ENCODE results near the gene DNAJB4.
"Not testable (repeated sequence)": the region's sequence is repeated elsewhere in the genome, so short reads cannot be mapped to it uniquely, and the experiment has no call there.

The DNAJB4 gene

GRCh38 chr1:78015148-78015547 is 10.4 kb downstream of the DNAJB4 start:
- DNase-seq (ENCODE audit: extremely low read depth, low read depth): no peak
- TF ChIP-seq, protein P1, sequence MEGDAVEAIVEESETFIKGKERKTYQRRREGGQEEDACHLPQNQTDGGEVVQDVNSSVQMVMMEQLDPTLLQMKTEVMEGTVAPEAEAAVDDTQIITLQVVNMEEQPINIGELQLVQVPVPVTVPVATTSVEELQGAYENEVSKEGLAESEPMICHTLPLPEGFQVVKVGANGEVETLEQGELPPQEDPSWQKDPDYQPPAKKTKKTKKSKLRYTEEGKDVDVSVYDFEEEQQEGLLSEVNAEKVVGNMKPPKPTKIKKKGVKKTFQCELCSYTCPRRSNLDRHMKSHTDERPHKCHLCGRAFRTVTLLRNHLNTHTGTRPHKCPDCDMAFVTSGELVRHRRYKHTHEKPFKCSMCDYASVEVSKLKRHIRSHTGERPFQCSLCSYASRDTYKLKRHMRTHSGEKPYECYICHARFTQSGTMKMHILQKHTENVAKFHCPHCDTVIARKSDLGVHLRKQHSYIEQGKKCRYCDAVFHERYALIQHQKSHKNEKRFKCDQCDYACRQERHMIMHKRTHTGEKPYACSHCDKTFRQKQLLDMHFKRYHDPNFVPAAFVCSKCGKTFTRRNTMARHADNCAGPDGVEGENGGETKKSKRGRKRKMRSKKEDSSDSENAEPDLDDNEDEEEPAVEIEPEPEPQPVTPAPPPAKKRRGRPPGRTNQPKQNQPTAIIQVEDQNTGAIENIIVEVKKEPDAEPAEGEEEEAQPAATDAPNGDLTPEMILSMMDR (IDR thresholded peaks at IDR 0.05; ENCODE audit: low read depth, low read length): no peak

DNA sequence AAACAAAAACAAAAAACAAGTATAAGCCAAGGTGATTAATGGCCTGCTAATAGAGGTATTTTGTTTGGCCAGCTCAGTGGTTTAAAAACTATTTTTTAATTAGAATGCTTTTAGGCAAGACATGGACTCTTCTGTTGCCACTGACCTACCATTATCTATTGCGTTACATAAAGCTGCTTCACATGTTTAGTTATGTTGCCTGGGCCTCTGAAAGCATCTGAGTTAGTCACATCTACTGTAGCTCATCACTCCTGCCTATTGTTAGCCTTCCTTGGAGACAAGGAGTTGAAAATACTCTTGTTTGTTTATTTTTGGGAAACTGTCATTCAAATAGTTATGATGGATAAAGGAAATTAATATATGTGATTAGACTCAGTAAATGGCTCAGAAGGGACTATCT is 14.3 kb downstream of the DNAJB4 start:
- DNase-seq (ENCODE audit: extremely low read depth, low read depth): no peak
- TF ChIP-seq, protein P1 (IDR thresholded peaks at IDR 0.05; ENCODE audit: low read depth, low read length): no peak

DNA sequence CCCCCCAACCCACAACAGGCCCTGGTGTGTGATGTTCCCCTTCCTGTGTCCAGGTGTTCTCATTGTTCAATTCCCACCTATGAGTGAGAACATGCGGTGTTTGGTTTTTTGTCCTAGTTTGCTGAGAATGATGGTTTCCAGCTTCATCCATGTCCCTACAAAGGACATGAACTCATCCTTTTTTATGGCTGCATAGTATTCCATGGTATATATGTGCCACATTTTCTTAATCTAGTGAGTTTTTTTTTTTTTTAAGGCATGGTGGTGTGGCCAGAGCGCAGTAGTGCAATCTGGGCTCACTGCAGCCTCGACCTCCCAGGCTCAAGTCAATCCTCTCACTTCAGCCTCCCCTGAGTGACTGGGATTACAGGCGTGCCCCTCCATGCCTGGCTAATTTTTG is 16.4 kb downstream of the DNAJB4 start:
- not testable (repeated sequence) for DNase-seq (ENCODE audit: extremely low read depth, low read depth)

- DNase-seq (ENCODE audit: extremely low read depth, low read depth): no peak
- TF ChIP-seq, protein P1 (IDR thresholded peaks at IDR 0.05; ENCODE audit: low read depth, low read length): no peak
Measured at GRCh38 chr1:78029793-78030192, 25.1 kb downstream of the DNAJB4 start.

DNA sequence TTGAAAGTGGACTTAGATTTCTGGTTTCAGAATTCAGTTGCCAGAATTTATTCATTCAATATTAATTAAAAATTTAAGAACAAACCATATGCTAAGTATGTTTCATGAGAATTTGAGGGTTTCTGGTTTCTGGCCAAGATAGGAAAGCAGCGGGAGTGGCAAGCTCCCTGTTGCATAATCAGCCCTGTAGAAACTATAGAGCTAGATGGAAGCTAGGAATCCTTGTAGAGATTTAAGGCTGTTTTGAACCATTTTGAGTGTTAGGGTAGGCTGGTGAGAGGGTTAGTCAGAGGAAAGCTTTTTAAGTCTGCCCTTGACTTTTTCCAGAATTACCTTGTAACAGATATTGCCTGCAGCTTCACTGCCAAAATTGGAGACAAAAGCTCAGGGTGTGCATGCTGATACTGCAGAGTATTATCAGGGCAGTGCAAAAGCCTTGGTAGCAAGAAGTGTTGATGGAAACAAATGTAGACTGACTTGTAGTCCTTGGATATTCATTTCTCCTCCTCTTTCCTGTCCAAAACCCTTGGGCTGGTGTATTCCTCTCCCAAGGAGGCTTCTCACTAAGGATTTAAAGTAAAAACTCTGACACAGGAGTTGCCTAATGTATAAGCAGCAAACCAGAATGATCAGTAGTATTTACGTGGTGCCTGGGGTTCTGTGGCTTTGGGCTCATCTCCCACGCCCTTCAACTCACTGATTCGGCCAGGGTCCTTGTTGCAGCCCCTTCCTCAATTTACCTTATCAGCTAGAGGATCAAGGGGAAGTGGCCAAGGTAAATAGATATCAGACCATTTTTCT is 28.5 kb downstream of the DNAJB4 start:
- TF ChIP-seq, protein P1 (IDR thresholded peaks at IDR 0.05; ENCODE audit: low read depth, low read length): no peak
- DNase-seq (ENCODE audit: extremely low read depth, low read depth): no peak

DNA sequence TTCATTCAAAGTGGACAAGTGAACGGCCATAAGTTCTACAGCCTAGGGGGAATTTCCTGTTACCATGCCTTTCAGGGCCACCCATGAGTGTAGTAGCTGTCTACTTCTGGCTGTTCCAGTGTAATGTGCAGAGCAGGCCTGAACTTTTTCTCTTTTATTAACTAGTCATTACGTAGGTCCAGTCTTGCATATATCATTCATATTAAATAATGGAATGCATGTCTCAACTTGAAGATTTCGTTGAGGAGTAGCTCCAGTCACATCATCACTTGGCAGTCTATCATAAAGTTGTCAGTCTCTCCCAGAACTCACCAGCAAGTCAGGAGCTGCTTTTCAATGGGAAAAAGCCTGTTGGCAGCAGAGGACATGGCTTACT is 29.0 kb downstream of the DNAJB4 start:
- DNase-seq (ENCODE audit: extremely low read depth, low read depth): no peak

GRCh38 chr1:78035121-78035520 is 30.4 kb downstream of the DNAJB4 start:
- TF ChIP-seq, protein P1 (IDR thresholded peaks at IDR 0.05; ENCODE audit: low read depth, low read length): no peak
- DNase-seq (ENCODE audit: extremely low read depth, low read depth): no peak

More for the DNA sequence above, 29.0 kb downstream of the DNAJB4 start:
- TF ChIP-seq, protein P1 (IDR thresholded peaks at IDR 0.05; ENCODE audit: low read depth, low read length): no peak

- TF ChIP-seq, protein P1 (IDR thresholded peaks at IDR 0.05; ENCODE audit: low read depth, low read length): no peak
Measured at GRCh38 chr1:78036450-78036849, 31.7 kb downstream of the DNAJB4 start.

More at GRCh38 chr1:78036450-78036849, 31.7 kb downstream of the DNAJB4 start:
- DNase-seq (ENCODE audit: extremely low read depth, low read depth): no peak
